ENCODE results near the gene ELOVL3. TPM values are rescaled to one million over a fixed set of nuclear protein-coding genes. Genes with fewer than 3 reads are reported as not detected.

Gene ELOVL3
- total and polyA plus RNA-seq, 9 of the 15 experiments (the other 6 are each of a cell fraction or from before 2014, with no cell fraction given), result 0.32 to 3.3 (median 0.87) TPM

GRCh38 chr10:102241444-102242117 is 15.5 kb downstream of the ELOVL3 start, which contains the start of gene PITX3 (continued):
- TF ChIP-seq, protein P1, sequence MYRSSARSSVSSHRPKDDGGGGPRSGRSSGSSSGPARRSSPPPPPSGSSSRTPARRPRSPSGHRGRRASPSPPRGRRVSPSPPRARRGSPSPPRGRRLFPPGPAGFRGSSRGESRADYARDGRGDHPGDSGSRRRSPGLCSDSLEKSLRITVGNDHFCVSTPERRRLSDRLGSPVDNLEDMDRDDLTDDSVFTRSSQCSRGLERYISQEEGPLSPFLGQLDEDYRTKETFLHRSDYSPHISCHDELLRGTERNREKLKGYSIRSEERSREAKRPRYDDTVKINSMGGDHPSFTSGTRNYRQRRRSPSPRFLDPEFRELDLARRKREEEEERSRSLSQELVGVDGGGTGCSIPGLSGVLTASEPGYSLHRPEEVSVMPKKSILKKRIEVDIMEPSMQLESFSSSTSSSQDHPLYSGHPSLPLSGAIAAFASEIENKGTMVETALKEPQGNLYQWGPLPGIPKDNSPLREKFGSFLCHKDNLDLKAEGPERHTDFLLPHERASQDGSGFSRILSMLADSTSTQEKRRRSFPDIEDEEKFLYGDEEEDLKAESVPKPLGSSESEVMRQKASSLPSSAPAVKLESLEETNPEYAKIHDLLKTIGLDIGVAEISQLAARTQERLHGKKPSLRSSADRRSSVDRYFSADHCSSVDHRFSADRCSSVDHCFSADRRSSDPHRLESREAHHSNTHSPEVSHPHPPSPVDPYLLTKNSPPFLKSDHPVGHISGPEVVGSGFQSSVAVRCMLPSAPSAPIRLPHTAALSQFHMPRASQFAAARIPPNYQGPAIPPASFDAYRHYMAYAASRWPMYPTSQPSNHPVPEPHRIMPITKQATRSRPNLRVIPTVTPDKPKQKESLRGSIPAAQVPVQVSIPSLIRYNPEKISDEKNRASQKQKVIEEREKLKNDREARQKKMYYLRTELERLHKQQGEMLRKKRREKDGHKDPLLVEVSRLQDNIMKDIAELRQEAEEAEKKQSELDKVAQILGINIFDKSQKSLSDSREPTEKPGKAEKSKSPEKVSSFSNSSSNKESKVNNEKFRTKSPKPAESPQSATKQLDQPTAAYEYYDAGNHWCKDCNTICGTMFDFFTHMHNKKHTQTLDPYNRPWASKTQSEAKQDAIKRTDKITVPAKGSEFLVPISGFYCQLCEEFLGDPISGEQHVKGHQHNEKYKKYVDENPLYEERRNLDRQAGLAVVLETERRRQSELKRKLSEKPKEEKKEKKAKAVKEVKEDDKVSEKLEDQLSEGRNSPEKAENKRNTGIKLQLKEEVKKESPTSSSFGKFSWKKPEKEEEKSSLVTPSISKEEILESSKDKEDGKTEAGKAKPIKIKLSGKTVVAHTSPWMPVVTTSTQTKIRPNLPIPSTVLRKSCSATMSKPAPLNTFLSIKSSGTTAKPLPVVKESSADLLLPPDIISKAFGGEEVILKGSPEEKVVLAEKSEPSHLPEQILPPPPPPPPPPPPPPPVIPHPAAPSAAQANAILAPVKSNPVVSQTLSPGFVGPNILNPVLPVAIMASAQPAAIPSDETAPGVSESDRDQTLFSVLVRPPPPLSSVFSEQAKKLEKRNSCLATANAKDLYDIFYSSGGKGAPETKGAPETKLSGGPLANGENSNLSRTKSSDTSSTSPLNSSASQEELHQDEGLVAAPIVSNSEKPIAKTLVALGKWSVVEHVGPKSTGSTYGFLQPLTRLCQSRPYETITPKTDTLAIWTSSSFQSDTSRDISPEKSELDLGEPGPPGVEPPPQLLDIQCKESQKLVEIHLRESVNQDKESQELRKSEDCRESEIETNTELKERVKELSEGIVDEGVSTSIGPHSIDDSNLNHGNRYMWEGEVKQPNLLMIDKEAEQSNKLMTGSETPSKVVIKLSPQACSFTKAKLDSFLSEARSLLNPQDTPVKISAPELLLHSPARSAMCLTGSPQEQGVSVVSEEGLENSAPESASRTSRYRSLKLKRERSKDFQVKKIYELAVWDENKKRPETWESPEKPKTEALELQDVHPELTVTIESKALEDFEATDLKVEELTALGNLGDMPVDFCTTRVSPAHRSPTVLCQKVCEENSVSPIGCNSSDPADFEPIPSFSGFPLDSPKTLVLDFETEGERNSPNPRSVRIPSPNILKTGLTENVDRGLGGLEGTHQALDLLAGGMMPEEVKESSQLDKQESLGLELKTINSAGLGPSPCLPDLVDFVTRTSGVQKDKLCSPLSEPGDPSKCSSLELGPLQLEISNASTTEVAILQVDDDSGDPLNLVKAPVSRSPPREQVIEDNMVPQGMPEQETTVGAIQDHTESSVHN (IDR thresholded peaks at IDR 0.05; ENCODE audit: borderline replicate concordance in 1 of 2, low read depth in 1 of 2), result no peak
- TF ChIP-seq, protein P2, sequence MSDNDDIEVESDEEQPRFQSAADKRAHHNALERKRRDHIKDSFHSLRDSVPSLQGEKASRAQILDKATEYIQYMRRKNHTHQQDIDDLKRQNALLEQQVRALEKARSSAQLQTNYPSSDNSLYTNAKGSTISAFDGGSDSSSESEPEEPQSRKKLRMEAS (CRISPR knock-in tag; IDR thresholded peaks at IDR 0.05), result peak; percentile 94
- peak; percentile 40 to 62; a peak in 3 of 4 replicates for TF ChIP-seq NRF1 (conservative IDR thresholded peaks at IDR 0.05 in 1 of 2, IDR thresholded peaks at IDR 0.05 in 1 of 2)
- peak; percentile 17 for TF ChIP-seq TBP (optimal IDR thresholded peaks at IDR 0.05; ENCODE audit: low read depth, low read length)
- TF ChIP-seq SREBF2 (CRISPR knock-in tag; IDR thresholded peaks at IDR 0.05), result no peak
- TF ChIP-seq, protein P3, sequence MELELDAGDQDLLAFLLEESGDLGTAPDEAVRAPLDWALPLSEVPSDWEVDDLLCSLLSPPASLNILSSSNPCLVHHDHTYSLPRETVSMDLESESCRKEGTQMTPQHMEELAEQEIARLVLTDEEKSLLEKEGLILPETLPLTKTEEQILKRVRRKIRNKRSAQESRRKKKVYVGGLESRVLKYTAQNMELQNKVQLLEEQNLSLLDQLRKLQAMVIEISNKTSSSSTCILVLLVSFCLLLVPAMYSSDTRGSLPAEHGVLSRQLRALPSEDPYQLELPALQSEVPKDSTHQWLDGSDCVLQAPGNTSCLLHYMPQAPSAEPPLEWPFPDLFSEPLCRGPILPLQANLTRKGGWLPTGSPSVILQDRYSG (tag; conservative IDR thresholded peaks at IDR 0.05; ENCODE audit: low read depth), result no peak
- TF ChIP-seq RFX7 (CRISPR knock-in tag; IDR thresholded peaks at IDR 0.05), result no peak
- TF ChIP-seq PHB (CRISPR knock-in tag; IDR thresholded peaks at IDR 0.05), result no peak
- TF ChIP-seq, protein P4, sequence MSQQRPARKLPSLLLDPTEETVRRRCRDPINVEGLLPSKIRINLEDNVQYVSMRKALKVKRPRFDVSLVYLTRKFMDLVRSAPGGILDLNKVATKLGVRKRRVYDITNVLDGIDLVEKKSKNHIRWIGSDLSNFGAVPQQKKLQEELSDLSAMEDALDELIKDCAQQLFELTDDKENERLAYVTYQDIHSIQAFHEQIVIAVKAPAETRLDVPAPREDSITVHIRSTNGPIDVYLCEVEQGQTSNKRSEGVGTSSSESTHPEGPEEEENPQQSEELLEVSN (IDR thresholded peaks at IDR 0.05; ENCODE audit: borderline replicate concordance in 1 of 2, extremely low read depth in 1 of 2, insufficient read depth in 1 of 2, insufficient read length in 1 of 2, low read depth in 1 of 2, low read length in 1 of 2, poor library complexity in 1 of 2, severe bottlenecking in 1 of 2), result peak; percentile 72 to 74
- TF ChIP-seq E4F1 (CRISPR knock-in tag; IDR thresholded peaks at IDR 0.05; ENCODE audit: borderline replicate concordance), result no peak
- TF ChIP-seq ZNF586 (CRISPR knock-in tag; conservative IDR thresholded peaks at IDR 0.05), result no peak
- TF ChIP-seq THRAP3 (IDR thresholded peaks at IDR 0.05; ENCODE audit: borderline replicate concordance), result no peak
- no peak for TF ChIP-seq HMG20A (CRISPR knock-in tag; conservative IDR thresholded peaks at IDR 0.05)

All from K562 (cell line).